Mesenchymal stem cell (in vitro differentiated cells and primary cell): Measurements from ENCODE around the gene USP25.
"Not testable (repeated sequence)": the region's sequence is repeated elsewhere in the genome, so short reads cannot be mapped to it uniquely, and the experiment has no call there.

Experiments
- DNase-seq: peaks from one replicate; pipeline ENCODE4 v3.0.0-alpha.2; 2013
- H2AFZ ChIP-seq: one replicate; pipeline ENCODE4 v1.6.1; 2013; ENCODE audit warnings: low read depth, mild to moderate bottlenecking, control low read depth, inconsistent platforms, low read length, moderate library complexity
- H2AK5ac ChIP-seq: 2 replicates; pipeline ENCODE4 v1.6.1; 2013; ENCODE audit warnings: low read length, moderate library complexity, mild to moderate bottlenecking, inconsistent platforms; ENCODE audit not compliant: severe bottlenecking
- H2BK120ac ChIP-seq: one replicate; pipeline ENCODE4 v1.6.1; 2013; ENCODE audit warnings: low read depth, mild to moderate bottlenecking, inconsistent platforms, low read length, moderate library complexity
- H2BK12ac ChIP-seq, 2 experiments: one replicate each; pipeline ENCODE4 v1.6.1; 2013; ENCODE audit warnings: inconsistent platforms in 2 of 2, low read length in 2 of 2, mild to moderate bottlenecking in 2 of 2, moderate library complexity in 2 of 2, control low read depth in 1 of 2
- H2BK15ac ChIP-seq: one replicate; pipeline ENCODE4 v1.6.1; 2013; ENCODE audit warnings: mild to moderate bottlenecking, low read depth, inconsistent platforms; ENCODE audit not compliant: poor library complexity, severe bottlenecking
- H2BK5ac ChIP-seq: 2 replicates; pipeline ENCODE4 v1.6.1; 2013; ENCODE audit warnings: low read depth, mild to moderate bottlenecking, low read length, control low read depth, inconsistent platforms; ENCODE audit not compliant: poor library complexity, severe bottlenecking
- H3K14ac ChIP-seq, 2 experiments: one replicate each; pipeline ENCODE4 v1.6.1; 2013; ENCODE audit warnings: inconsistent platforms in 2 of 2, low read length in 2 of 2, control low read depth in 1 of 2, mild to moderate bottlenecking in 1 of 2, moderate library complexity in 1 of 2
- H3K18ac ChIP-seq, 2 experiments: one replicate each; pipeline ENCODE4 v1.6.1; 2013; ENCODE audit warnings: inconsistent platforms in 2 of 2, low read length in 2 of 2, control low read depth in 1 of 2, low read depth in 1 of 2, mild to moderate bottlenecking in 1 of 2
- H3K23ac ChIP-seq, 2 experiments: one replicate each; pipeline ENCODE4 v1.6.1; 2013; ENCODE audit warnings: inconsistent platforms in 2 of 2, low read length in 2 of 2, mild to moderate bottlenecking in 2 of 2, moderate library complexity in 2 of 2, control low read depth in 1 of 2
- H3K27ac ChIP-seq: 2 replicates; pipeline ENCODE4 v1.5.1; 2013; ENCODE audit warnings: mild to moderate bottlenecking, moderate library complexity, low read length, control low read depth, inconsistent platforms; ENCODE audit not compliant: poor library complexity, severe bottlenecking
- H3K27me3 ChIP-seq, 2 experiments: 2 replicates each; pipeline versions ENCODE4 v1.6.1 to v1.7.0; 2013; ENCODE audit warnings: low read length in 2 of 2, mild to moderate bottlenecking in 2 of 2, moderate library complexity in 2 of 2, control low read depth in 1 of 2, inconsistent platforms in 1 of 2; ENCODE audit not compliant: control insufficient read depth in 1 of 2, insufficient read depth in 1 of 2
- H3K36me3 ChIP-seq, 2 experiments: 2 replicates each; pipeline versions ENCODE4 v1.6.1 to v1.7.0; 2013; ENCODE audit warnings: low read length in 2 of 2, control low read depth in 1 of 2, inconsistent platforms in 1 of 2, low read depth in 1 of 2, mild to moderate bottlenecking in 1 of 2; ENCODE audit not compliant: insufficient read depth in 2 of 2, control insufficient read depth in 1 of 2
- H3K4ac ChIP-seq, 2 experiments: one replicate each; pipeline ENCODE4 v1.6.1; 2013; ENCODE audit warnings: inconsistent platforms in 2 of 2, low read length in 2 of 2, mild to moderate bottlenecking in 2 of 2, moderate library complexity in 2 of 2, control low read depth in 1 of 2, low read depth in 1 of 2
- H3K4me1 ChIP-seq: 2 replicates; pipeline ENCODE4 v1.6.1; 2013; ENCODE audit warnings: low read depth, low read length, control low read depth; ENCODE audit not compliant: control insufficient read depth, insufficient read depth
- H3K4me2 ChIP-seq: 2 replicates; pipeline ENCODE4 v1.6.1; 2013; ENCODE audit warnings: low read length, mild to moderate bottlenecking, inconsistent platforms; ENCODE audit not compliant: poor library complexity, severe bottlenecking
- H3K4me3 ChIP-seq, 2 experiments: 2 replicates each; pipeline versions ENCODE4 v1.5.1 to v1.7.0; 2013; ENCODE audit warnings: low read length in 2 of 2, mild to moderate bottlenecking in 2 of 2, control low read depth in 1 of 2, low read depth in 1 of 2; ENCODE audit not compliant: insufficient read depth in 1 of 2
- H3K79me1 ChIP-seq: replicated peaks from 2 replicates; pipeline ENCODE4 v1.6.1; 2013; ENCODE audit warnings: mild to moderate bottlenecking, control low read depth, low read length, inconsistent platforms; ENCODE audit not compliant: poor library complexity, severe bottlenecking
- H3K9ac ChIP-seq: 2 replicates; pipeline ENCODE4 v1.7.0; 2013; ENCODE audit warnings: mild to moderate bottlenecking, low read length, moderate library complexity
- H3K9me3 ChIP-seq: 2 replicates; pipeline ENCODE4 v1.7.0; 2013; ENCODE audit warnings: mild to moderate bottlenecking, low read length; ENCODE audit not compliant: control insufficient read depth
- H4K8ac ChIP-seq: one replicate; pipeline ENCODE4 v1.6.1; 2013; ENCODE audit warnings: inconsistent platforms, mild to moderate bottlenecking, low read length, moderate library complexity
- H4K91ac ChIP-seq: one replicate; pipeline ENCODE4 v1.6.1; 2013; ENCODE audit warnings: mild to moderate bottlenecking, low read length, inconsistent platforms
- WGBS: methylation state at CpG from one replicate; pipeline ENCODE4 v1.1.7; 2013; ENCODE audit warnings: mixed read lengths; 5-methylcytosine and 5-hydroxymethylcytosine counted together

USP25 gene

DNA sequence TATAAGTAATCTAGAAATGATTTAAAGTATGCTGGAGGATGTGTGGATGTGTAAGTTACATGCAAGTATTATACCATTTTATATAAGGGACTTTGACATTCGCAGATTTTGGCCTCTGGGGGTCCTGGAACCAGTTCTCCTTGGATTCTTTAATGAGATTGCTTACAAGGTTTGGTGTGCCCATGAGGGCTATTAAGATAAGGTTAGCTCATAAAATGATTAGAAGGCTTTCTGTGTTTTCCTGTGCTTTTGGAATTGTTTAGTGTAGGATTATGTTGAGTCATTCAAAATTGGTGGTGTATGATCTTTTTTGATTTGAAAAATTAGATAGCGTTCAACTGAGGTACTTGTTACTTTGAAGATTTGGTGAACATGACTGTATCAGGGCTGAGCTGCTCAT lies 5.6 kb downstream of the USP25 start:
- no peak overlapping the region for H2BK120ac ChIP-seq
- no peak for DNase-seq
- H3K4ac ChIP-seq: no peak overlapping the region
- H3K9ac ChIP-seq: peak overlapping the region; percentile 59
- H2AFZ ChIP-seq: no peak overlapping the region
- no peak overlapping the region for H3K23ac ChIP-seq
- H3K27me3 ChIP-seq: no peaks in the 10 kb centered on the region
- H3K4me3 ChIP-seq: peak overlapping the region in 1 of 2 experiments; percentile 67
- 61% methylated on average over 2 of the region's 2 CpGs for WGBS
- H2AK5ac ChIP-seq: no peak overlapping the region
- peaks cover 2% of the 10 kb centered on the region for H3K4me1 ChIP-seq
- no peak overlapping the region for H2BK5ac ChIP-seq
- no peak overlapping the region for H4K91ac ChIP-seq
- H3K4me2 ChIP-seq: no peak overlapping the region
- no peak overlapping the region for H2BK12ac ChIP-seq
- H4K8ac ChIP-seq: no peak overlapping the region
- H3K79me1 ChIP-seq: no peaks in the 10 kb centered on the region
- no peaks in the 10 kb centered on the region for H3K36me3 ChIP-seq
- no peak overlapping the region for H3K14ac ChIP-seq
- H3K18ac ChIP-seq: no peak overlapping the region
- no peak overlapping the region for H2BK15ac ChIP-seq
- H3K9me3 ChIP-seq: no peaks in the 10 kb centered on the region
- H3K27ac ChIP-seq: no peak overlapping the region

DNA sequence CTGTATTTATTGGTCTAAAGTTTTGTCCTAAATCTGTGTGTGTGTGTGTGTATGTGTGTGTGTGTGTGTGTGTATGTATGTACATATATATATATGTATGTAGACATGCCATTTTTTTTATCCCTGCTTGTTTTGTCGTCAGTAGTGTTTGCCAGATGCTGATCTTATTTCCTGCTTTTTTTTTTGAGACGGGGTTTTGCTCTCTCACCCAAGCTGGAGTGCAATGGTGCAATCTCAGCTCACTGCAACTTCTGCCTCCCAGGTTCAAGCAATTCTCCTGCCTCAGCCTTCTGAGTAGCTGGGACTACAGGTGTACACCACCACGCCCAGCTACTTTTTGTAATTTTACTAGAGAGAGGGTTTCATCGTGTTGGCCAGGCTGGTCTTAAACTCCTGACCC lies 6.1 kb downstream of the USP25 start:
- not testable (repeated sequence) for H4K8ac ChIP-seq, H3K14ac ChIP-seq, H2AFZ ChIP-seq, H2BK15ac ChIP-seq, H3K9me3 ChIP-seq, H3K4me2 ChIP-seq, H2AK5ac ChIP-seq, H3K79me1 ChIP-seq, H3K36me3 ChIP-seq, H3K27me3 ChIP-seq, H4K91ac ChIP-seq, H3K27ac ChIP-seq, H2BK5ac ChIP-seq, H2BK12ac ChIP-seq, H3K18ac ChIP-seq, H3K4me1 ChIP-seq, H2BK120ac ChIP-seq, H3K23ac ChIP-seq, H3K4ac ChIP-seq
- Histone ChIP-seq H3K4me3 (peak overlapping the region in 1 of 2 experiments; percentile 67), H3K9ac (peak overlapping the region; percentile 59)
- DNase-seq: peak; percentile 42
- WGBS: 59% methylated on average over 4 of the region's 4 CpGs

DNA sequence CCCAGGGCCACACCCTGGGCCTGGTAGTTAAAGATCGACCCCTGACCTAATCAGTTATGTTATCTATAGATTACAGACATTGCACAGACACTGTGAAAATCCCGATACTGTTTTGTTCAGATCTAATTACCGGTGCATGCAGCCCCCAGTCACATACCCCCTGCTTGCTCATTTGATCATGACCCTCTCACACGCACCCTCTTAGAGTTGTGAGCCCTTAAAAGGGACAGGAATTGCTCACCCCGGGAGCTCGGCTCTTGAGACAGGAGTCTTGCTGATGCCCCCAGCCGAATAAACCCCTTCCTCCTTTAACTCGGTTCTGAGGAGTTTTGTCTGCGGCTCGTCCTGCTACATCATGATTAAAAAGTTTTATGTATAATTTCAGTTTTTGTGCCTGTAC lies 9.0 kb downstream of the USP25 start:
- not testable (repeated sequence) for H3K79me1 ChIP-seq, H3K14ac ChIP-seq, H2AFZ ChIP-seq, H2AK5ac ChIP-seq, H3K9ac ChIP-seq, H3K27ac ChIP-seq, H4K91ac ChIP-seq, H3K4me1 ChIP-seq, H4K8ac ChIP-seq, H2BK120ac ChIP-seq, H3K18ac ChIP-seq, H3K4ac ChIP-seq, H3K36me3 ChIP-seq, H2BK12ac ChIP-seq, H3K4me3 ChIP-seq, H2BK5ac ChIP-seq, H3K27me3 ChIP-seq, H2BK15ac ChIP-seq, H3K23ac ChIP-seq, H3K9me3 ChIP-seq
- WGBS: 22% methylated on average over 6 of the region's 10 CpGs
- H3K4me2 ChIP-seq: peak overlapping the region; percentile 19
- peak; percentile 24 for DNase-seq

DNA sequence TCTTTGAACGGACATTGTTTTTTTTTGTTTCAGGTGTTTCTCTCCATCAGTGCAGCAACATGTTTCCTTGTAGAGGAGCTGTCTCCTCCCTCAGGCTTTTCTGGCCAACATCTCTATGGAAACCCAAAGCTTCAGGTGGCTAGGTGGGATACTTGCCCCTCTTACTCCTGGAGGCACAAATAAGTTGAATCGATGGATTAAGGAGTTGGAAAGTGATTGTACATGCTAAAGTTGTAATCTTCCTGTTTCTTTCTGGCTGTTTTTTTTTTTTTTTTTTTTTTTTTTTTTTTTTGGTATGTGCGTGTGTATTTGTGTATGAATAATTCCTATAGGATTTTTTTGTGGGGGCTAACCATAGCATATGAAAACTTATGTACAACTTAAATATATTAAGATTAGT lies 10.6 kb downstream of the USP25 start:
- 100% methylated on average over 2 of the region's 3 CpGs for WGBS
- H3K23ac ChIP-seq: no peak overlapping the region
- H3K36me3 ChIP-seq: peaks cover 0 to 12% of the 10 kb centered on the region in 2 experiments
- H2BK15ac ChIP-seq: no peak overlapping the region
- H3K4me2 ChIP-seq: no peak overlapping the region
- H3K18ac ChIP-seq: no peak overlapping the region
- H2BK12ac ChIP-seq: no peak overlapping the region
- H2AFZ ChIP-seq: no peak overlapping the region
- no peak overlapping the region for H3K4me3 ChIP-seq
- H3K14ac ChIP-seq: no peak overlapping the region
- no peak overlapping the region for H3K4ac ChIP-seq
- no peaks in the 10 kb centered on the region for H3K27me3 ChIP-seq
- H2BK120ac ChIP-seq: no peak overlapping the region
- H4K91ac ChIP-seq: no peak overlapping the region
- peaks cover 6% of the 10 kb centered on the region for H3K4me1 ChIP-seq
- no peak overlapping the region for H2BK5ac ChIP-seq
- no peak overlapping the region for H3K27ac ChIP-seq
- no peak overlapping the region for H4K8ac ChIP-seq
- peaks cover 6% of the 10 kb centered on the region for H3K79me1 ChIP-seq
- DNase-seq: no peak
- no peak overlapping the region for H3K9ac ChIP-seq
- H2AK5ac ChIP-seq: no peak overlapping the region
- H3K9me3 ChIP-seq: no peaks in the 10 kb centered on the region
